Naive thymus-derived CD4-positive, alpha-beta T cell (primary cell): ENCODE results near the gene METTL8. TPM values are rescaled to one million over a fixed set of nuclear protein-coding genes. Genes with fewer than 3 reads are reported as not detected.

Experiments used
- ATAC-seq: fragments of 150-1000 bp; cut with Tn5 transposase; 2 replicates; pipeline ENCODE4 v1.10.0; 2021; ENCODE audit warnings: mild to moderate bottlenecking, moderate library complexity
- CTCF ChIA-PET: fragments of 350-600 bp; sonication (Branson Sonifier 250); formaldehyde crosslinking; loops from one replicate; lab custom pipeline; 2021; ENCODE audit warnings: antibody characterized with exemption; lab: Charles Lee
- POLR2A ChIA-PET: fragments of 350-600 bp; sonication (Branson Sonifier 250); formaldehyde crosslinking; loops from one replicate; lab custom pipeline; 2021; ENCODE audit warnings: antibody characterized with exemption, inconsistent platforms; lab: Charles Lee
- DNase-seq, 9 donors: peaks; one replicate each; pipeline versions ENCODE4 v3.0.0 to v3.0.0-alpha.2; 2020 to 2022; ENCODE audit warnings: mixed read lengths in 1 of 9
- H3K27ac ChIP-seq: one replicate; pipeline ENCODE4 v1.7.0; 2013; ENCODE audit warnings: mild to moderate bottlenecking, low read depth, low read length, moderate library complexity
- H3K27me3 ChIP-seq, 2 donors: one replicate each; pipeline ENCODE4 v1.7.0; 2013; ENCODE audit warnings: low read length in 2 of 2, mild to moderate bottlenecking in 2 of 2, moderate library complexity in 2 of 2; ENCODE audit not compliant: control insufficient read depth in 2 of 2, insufficient read depth in 2 of 2
- H3K36me3 ChIP-seq, 3 experiments: 1 replicate in 2 of 3; 2 replicates in 1 of 3; pipeline ENCODE4 v1.7.0; 2013; ENCODE audit warnings: low read length in 3 of 3, mild to moderate bottlenecking in 3 of 3, moderate library complexity in 1 of 3; ENCODE audit not compliant: insufficient read depth in 3 of 3, control insufficient read depth in 2 of 3
- H3K4me1 ChIP-seq, 2 donors: one replicate each; pipeline ENCODE4 v1.7.0; 2013; ENCODE audit warnings: low read length in 2 of 2, mild to moderate bottlenecking in 2 of 2, moderate library complexity in 1 of 2; ENCODE audit not compliant: control insufficient read depth in 2 of 2, insufficient read depth in 2 of 2
- H3K4me3 ChIP-seq: 2 replicates; pipeline ENCODE4 v1.7.0; 2013; ENCODE audit warnings: mild to moderate bottlenecking, low read length
- H3K9me3 ChIP-seq, 3 experiments: 1 replicate in 2 of 3; 2 replicates in 1 of 3; pipeline ENCODE4 v1.7.0; 2013; ENCODE audit warnings: low read length in 3 of 3; ENCODE audit not compliant: control insufficient read depth in 2 of 3
- H3K27ac Mint-ChIP-seq, 9 donors: one replicate each; pipeline ENCODE4 v1.8.0; 2020 to 2022; ENCODE audit warnings: mixed read lengths in 9 of 9, mild to moderate bottlenecking in 8 of 9, moderate library complexity in 5 of 9, inconsistent platforms in 2 of 9
- H3K27me3 Mint-ChIP-seq, 5 donors: one replicate each; pipeline ENCODE4 v1.8.0; 2021 to 2022; ENCODE audit warnings: mixed read lengths in 5 of 5, mild to moderate bottlenecking in 1 of 5
- H3K36me3 Mint-ChIP-seq, 5 donors: one replicate each; pipeline ENCODE4 v1.8.0; 2020 to 2022; ENCODE audit warnings: mixed read lengths in 5 of 5, mild to moderate bottlenecking in 3 of 5, inconsistent platforms in 1 of 5
- H3K4me1 Mint-ChIP-seq, 7 donors: one replicate each; pipeline ENCODE4 v1.8.0; 2020 to 2022; ENCODE audit warnings: mixed read lengths in 7 of 7, mild to moderate bottlenecking in 3 of 7, inconsistent platforms in 1 of 7
- H3K4me3 Mint-ChIP-seq, 10 donors: one replicate each; pipeline ENCODE4 v1.8.0; 2020 to 2022; ENCODE audit warnings: mild to moderate bottlenecking in 10 of 10, mixed read lengths in 10 of 10, moderate library complexity in 6 of 10, inconsistent platforms in 2 of 10
- H3K9me3 Mint-ChIP-seq, 11 donors: one replicate each; pipeline ENCODE4 v1.8.0; 2020 to 2022; ENCODE audit warnings: mixed read lengths in 11 of 11, mild to moderate bottlenecking in 4 of 11, inconsistent platforms in 1 of 11, moderate library complexity in 1 of 11
- intact Hi-C, 2 donors: fragments of 100-400 bp; cut with micrococcal nuclease; formaldehyde crosslinking; loops; one replicate each; pipeline ENCODE4 v1.15.1; 2023
- polyA plus RNA-seq, 2 donors: library from polyadenylated mRNA; unstranded; fragments of 300-500 nt; fragmentation: Illumina TruSeq; gene quantifications; one replicate each; pipeline ENCODE4 v1.2.3, GENCODE V29; 2021
- total RNA-seq, 6 experiments: library from RNA in 5 of 6; stranded (reverse) in 5 of 6; gene quantifications; 1 replicate in 5 of 6; 2 replicates in 1 of 6; pipeline ENCODE4 v1.2.3 and lab custom pipeline; 2021 to 2026

The METTL8 gene
- total and polyA plus RNA-seq, 7 experiments from 2014 or later, result 11.8 to 21.6 (median 15.7) TPM

GRCh38 chr2:171406044-171406443, 27.7 kb downstream of the METTL8 start:
- no peak overlapping the region for H3K27ac ChIP-seq
- no peaks in the 10 kb centered on the region for H3K27me3 ChIP-seq
- peak overlapping the region in 1 of 9 donors; percentile 13 for H3K27ac Mint-ChIP-seq
- intact Hi-C loops, result no loop called here
- POLR2A ChIA-PET, result no interaction called here
- H3K4me3 ChIP-seq, result no peak overlapping the region
- no peak for DNase-seq
- no peak overlapping the region for H3K4me3 Mint-ChIP-seq
- H3K36me3 ChIP-seq, result no peaks in the 10 kb centered on the region
- no peaks in the 10 kb centered on the region for H3K4me1 ChIP-seq
- H3K4me1 Mint-ChIP-seq, result peaks cover 0 to 23% (median 8%) of the 10 kb centered on the region in 7 donors
- H3K27me3 Mint-ChIP-seq, result no peaks in the 10 kb centered on the region
- ATAC-seq, result no peak
- peaks cover 7 to 32% (median 15%) of the 10 kb centered on the region in 5 donors for H3K36me3 Mint-ChIP-seq
- H3K9me3 ChIP-seq, result no peaks in the 10 kb centered on the region
- CTCF ChIA-PET, result interaction anchor here (1.9 kb wide), 1 partner anchor 10 kb away, joined by 9 read pairs; no protein-coding TSS in a partner anchor
- H3K9me3 Mint-ChIP-seq, result peaks cover 3 to 23% (median 7%) of the 10 kb centered on the region in 11 donors

GRCh38 chr2:171405546-171405945, 28.2 kb downstream of the METTL8 start:
- no peaks in the 10 kb centered on the region for H3K4me1 ChIP-seq
- peak overlapping the region in 1 of 9 donors; percentile 3 for H3K27ac Mint-ChIP-seq
- peaks cover 7 to 32% (median 15%) of the 10 kb centered on the region in 5 donors for H3K36me3 Mint-ChIP-seq
- H3K27ac ChIP-seq, result no peak overlapping the region
- no peak overlapping the region for H3K4me3 ChIP-seq
- intact Hi-C loops, result no loop called here
- H3K27me3 Mint-ChIP-seq, result no peaks in the 10 kb centered on the region
- ChIA-PET POLR2A (no interaction called here), CTCF (interaction anchor here (1.9 kb wide), 1 partner anchor 11 kb away, joined by 9 read pairs; no protein-coding TSS in a partner anchor)
- ATAC-seq (no peak), DNase-seq (no peak)
- peaks cover 3 to 23% (median 7%) of the 10 kb centered on the region in 11 donors for H3K9me3 Mint-ChIP-seq
- H3K27me3 ChIP-seq, result no peaks in the 10 kb centered on the region
- H3K36me3 ChIP-seq, result no peaks in the 10 kb centered on the region
- H3K9me3 ChIP-seq, result no peaks in the 10 kb centered on the region
- H3K4me1 Mint-ChIP-seq, result peaks cover 0 to 22% (median 7%) of the 10 kb centered on the region in 7 donors
- no peak overlapping the region for H3K4me3 Mint-ChIP-seq

GRCh38 chr2:171404719-171405118, 29.1 kb downstream of the METTL8 start:
- Histone ChIP-seq H3K4me3 (no peak overlapping the region), H3K27me3 (no peaks in the 10 kb centered on the region), H3K9me3 (no peaks in the 10 kb centered on the region), H3K4me1 (no peaks in the 10 kb centered on the region), H3K36me3 (no peaks in the 10 kb centered on the region), H3K27ac (no peak overlapping the region)
- Mint-ChIP-seq H3K4me1 (peaks cover 4 to 19% (median 7%) of the 10 kb centered on the region in 7 donors), H3K9me3 (peaks cover 3 to 23% (median 7%) of the 10 kb centered on the region in 11 donors), H3K4me3 (no peak overlapping the region), H3K27ac (peak overlapping the region in 1 of 9 donors; percentile 33), H3K36me3 (peaks cover 7 to 35% (median 15%) of the 10 kb centered on the region in 5 donors), H3K27me3 (no peaks in the 10 kb centered on the region)
- ChIA-PET CTCF (no interaction called here), POLR2A (no interaction called here)
- DNase-seq (no peak), ATAC-seq (no peak)
- intact Hi-C loops, result no loop called here

- CTCF ChIA-PET, result no interaction called here
- H3K4me1 ChIP-seq, result no peaks in the 10 kb centered on the region
- intact Hi-C loops, result no loop called here
- Mint-ChIP-seq H3K27ac (no peak overlapping the region), H3K4me1 (peaks cover 3 to 15% (median 7%) of the 10 kb centered on the region in 7 donors), H3K4me3 (no peak overlapping the region), H3K9me3 (peaks cover 3 to 23% (median 7%) of the 10 kb centered on the region in 11 donors), H3K36me3 (peaks cover 7 to 32% (median 15%) of the 10 kb centered on the region in 5 donors), H3K27me3 (no peaks in the 10 kb centered on the region)
- H3K9me3 ChIP-seq, result no peaks in the 10 kb centered on the region
- no peak overlapping the region for H3K4me3 ChIP-seq
- H3K36me3 ChIP-seq, result no peaks in the 10 kb centered on the region
- ATAC-seq (no peak), DNase-seq (no peak)
- POLR2A ChIA-PET, result no interaction called here
- H3K27ac ChIP-seq, result no peak overlapping the region
- no peaks in the 10 kb centered on the region for H3K27me3 ChIP-seq
These were observed 29.5 kb downstream of the METTL8 start for GRCh38 chr2:171404261-171404660.

DNA sequence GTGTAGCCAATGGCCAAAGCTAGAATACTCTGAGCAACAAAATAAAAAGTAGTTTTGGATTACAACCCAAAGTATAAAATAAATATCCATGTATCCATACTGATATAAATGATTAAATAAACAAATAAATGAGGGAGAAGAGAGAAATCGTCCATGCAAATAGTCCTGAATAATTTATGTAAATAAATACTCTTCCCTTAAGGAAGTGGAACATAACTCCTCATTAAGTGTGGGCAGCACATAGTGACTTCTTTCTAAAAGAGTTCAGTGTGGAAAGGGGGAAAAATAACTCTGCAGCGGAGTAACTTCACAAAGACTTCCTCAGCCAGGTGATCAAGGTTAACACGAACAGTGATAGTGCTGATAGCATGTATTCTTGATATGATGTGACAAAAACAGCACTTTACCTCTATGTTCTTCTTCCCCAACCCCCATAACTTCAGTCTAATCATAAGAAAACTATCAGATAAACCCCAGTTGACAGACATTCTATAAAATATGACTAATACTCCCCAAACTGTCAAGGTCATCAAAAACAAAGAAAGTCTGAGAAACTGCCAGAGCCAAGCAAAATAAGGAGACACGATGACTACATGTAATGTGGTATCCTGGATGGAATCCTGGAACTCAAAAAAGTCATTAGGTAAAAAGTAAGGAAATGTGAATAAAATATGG, 30.7 kb downstream of the METTL8 start:
- no peaks in the 10 kb centered on the region for H3K27me3 ChIP-seq
- intact Hi-C loops, result no loop called here
- no peak overlapping the region for H3K4me3 Mint-ChIP-seq
- H3K27me3 Mint-ChIP-seq, result no peaks in the 10 kb centered on the region
- H3K9me3 ChIP-seq, result no peaks in the 10 kb centered on the region
- ATAC-seq, result no peak
- peaks cover 3 to 27% (median 9%) of the 10 kb centered on the region in 11 donors for H3K9me3 Mint-ChIP-seq
- no peak overlapping the region for H3K27ac ChIP-seq
- H3K36me3 ChIP-seq, result no peaks in the 10 kb centered on the region
- H3K4me1 ChIP-seq, result no peaks in the 10 kb centered on the region
- no peak overlapping the region for H3K27ac Mint-ChIP-seq
- H3K4me1 Mint-ChIP-seq, result peaks cover 8 to 19% (median 12%) of the 10 kb centered on the region in 7 donors
- H3K4me3 ChIP-seq, result no peak overlapping the region
- no peak for DNase-seq
- ChIA-PET CTCF (no interaction called here), POLR2A (no interaction called here)
- peaks cover 7 to 36% (median 15%) of the 10 kb centered on the region in 5 donors for H3K36me3 Mint-ChIP-seq

- peaks cover 8 to 18% (median 13%) of the 10 kb centered on the region in 7 donors for H3K4me1 Mint-ChIP-seq
- H3K36me3 Mint-ChIP-seq, result peaks cover 7 to 32% (median 15%) of the 10 kb centered on the region in 5 donors
- H3K9me3 ChIP-seq, result no peaks in the 10 kb centered on the region
- no peaks in the 10 kb centered on the region for H3K27me3 ChIP-seq
- ChIA-PET POLR2A (no interaction called here), CTCF (no interaction called here)
- no peak overlapping the region for H3K4me3 Mint-ChIP-seq
- no peak for ATAC-seq
- H3K9me3 Mint-ChIP-seq, result peaks cover 3 to 26% (median 9%) of the 10 kb centered on the region in 11 donors
- no peak overlapping the region for H3K27ac Mint-ChIP-seq
- H3K4me3 ChIP-seq, result no peak overlapping the region
- H3K27me3 Mint-ChIP-seq, result no peaks in the 10 kb centered on the region
- H3K36me3 ChIP-seq, result no peaks in the 10 kb centered on the region
- H3K4me1 ChIP-seq, result no peaks in the 10 kb centered on the region
- DNase-seq, result no peak
- intact Hi-C loops, result no loop called here
- no peak overlapping the region for H3K27ac ChIP-seq
These were observed 31.8 kb downstream of the METTL8 start for GRCh38 chr2:171401947-171402346.
